ENCODE measurements around the gene HGFAC. TPM values are rescaled to one million over a fixed set of nuclear protein-coding genes. Genes with fewer than 3 reads are reported as not detected.

Gene HGFAC
- total and polyA plus RNA-seq, 2 donors: 0.46 to 0.48 TPM

DNA sequence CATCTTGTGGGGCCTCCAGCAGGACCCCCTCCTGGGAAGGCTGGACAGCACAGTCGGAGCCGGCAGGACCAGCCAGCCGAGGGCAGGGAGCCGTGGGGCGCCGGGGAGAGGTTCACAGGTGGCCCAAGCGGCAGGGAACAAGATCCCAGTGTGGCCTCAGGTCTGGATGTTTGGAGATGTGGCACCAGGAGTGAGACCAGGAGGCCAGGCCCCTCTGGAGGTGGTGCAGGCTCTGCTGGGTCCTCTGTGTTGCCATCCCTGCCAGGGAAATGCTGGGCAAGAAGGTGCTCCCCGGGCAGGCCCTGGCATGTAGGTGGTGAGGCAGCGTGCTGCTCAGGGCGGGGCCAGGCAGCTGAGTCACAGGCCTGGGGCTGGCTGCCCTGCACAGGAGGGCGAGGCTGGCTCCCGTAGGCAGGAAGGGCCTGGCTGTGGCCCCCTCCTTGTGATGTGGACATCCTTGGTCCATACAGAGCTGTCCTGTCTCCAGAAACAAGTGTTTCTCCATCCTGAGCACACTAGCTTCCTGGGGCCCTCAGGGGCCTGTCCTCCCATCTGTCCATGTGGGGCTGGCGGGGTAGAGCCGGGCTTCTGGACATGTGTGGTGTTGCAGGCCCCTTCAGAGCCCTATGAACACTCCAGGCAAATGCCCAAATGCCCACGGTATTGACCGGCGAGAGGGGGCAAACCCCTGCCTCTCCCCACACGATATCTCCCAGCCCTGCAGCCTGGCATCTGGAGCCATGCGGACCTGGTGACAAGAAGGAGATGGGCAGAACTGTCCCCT lies 4.8 kb upstream of the HGFAC start:
- peak overlapping the region; percentile 26 for H3K27ac ChIP-seq (ENCODE audit: low read depth)
- no peaks in the 10 kb centered on the region for H3K4me1 ChIP-seq (ENCODE audit: insufficient read depth)
- H3K36me3 ChIP-seq (ENCODE audit: insufficient read depth): no peaks in the 10 kb centered on the region
- DNase-seq (ENCODE audit: extremely low spot score): peak; percentile 58
- WGBS: 82% methylated on average over 19 of the region's 19 CpGs
- H3K4me3 ChIP-seq (ENCODE audit: low read depth, low read length): no peak overlapping the region

DNA sequence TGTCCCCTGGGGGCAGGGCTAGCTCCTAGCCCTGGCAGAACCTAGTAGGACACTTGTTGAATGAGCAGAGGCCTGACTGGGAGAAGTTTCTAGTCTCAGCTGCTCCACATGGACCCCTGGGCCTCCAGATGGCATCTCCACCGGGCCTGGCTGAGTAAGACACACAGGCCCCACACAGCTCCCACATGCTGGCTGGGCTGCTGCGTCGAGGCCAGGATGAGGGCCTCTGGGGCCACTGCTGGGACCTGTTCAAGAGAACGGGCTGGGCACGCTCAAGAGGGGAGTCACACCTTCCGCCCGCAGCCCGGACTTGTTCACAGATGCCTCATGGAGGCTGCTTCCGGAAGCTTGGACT lies 4.2 kb upstream of the HGFAC start:
- WGBS: 84% methylated on average over 9 of the region's 9 CpGs
- no peak for DNase-seq (ENCODE audit: extremely low spot score)
- Histone ChIP-seq H3K36me3 (ENCODE audit: insufficient read depth) (no peaks in the 10 kb centered on the region), H3K4me1 (ENCODE audit: insufficient read depth) (no peaks in the 10 kb centered on the region), H3K27ac (ENCODE audit: low read depth) (no peak overlapping the region), H3K4me3 (ENCODE audit: low read depth, low read length) (no peak overlapping the region)

- WGBS: 74% methylated on average over 28 of the region's 28 CpGs
These were observed 3.5 kb upstream of the HGFAC start for GRCh38 chr4:3437998-3438846.

GRCh38 chr4:3438847-3439180 lies 3.0 kb upstream of the HGFAC start:
- H3K4me3 ChIP-seq (ENCODE audit: low read depth, low read length): no peak overlapping the region
- no peaks in the 10 kb centered on the region for H3K36me3 ChIP-seq (ENCODE audit: insufficient read depth)
- 74% methylated on average over 10 of the region's 10 CpGs for WGBS
- no peak for DNase-seq (ENCODE audit: extremely low spot score)
- H3K27ac ChIP-seq (ENCODE audit: low read depth): no peak overlapping the region
- no peaks in the 10 kb centered on the region for H3K4me1 ChIP-seq (ENCODE audit: insufficient read depth)

More at GRCh38 chr4:3437998-3438846, 3.5 kb upstream of the HGFAC start:
- H3K4me1 ChIP-seq (ENCODE audit: insufficient read depth): no peaks in the 10 kb centered on the region
- no peaks in the 10 kb centered on the region for H3K36me3 ChIP-seq (ENCODE audit: insufficient read depth)
- no peak overlapping the region for H3K27ac ChIP-seq (ENCODE audit: low read depth)
- no peak overlapping the region for H3K4me3 ChIP-seq (ENCODE audit: low read depth, low read length)
- no peak for DNase-seq (ENCODE audit: extremely low spot score)

- 81% methylated on average over 16 of the region's 16 CpGs for WGBS
- no peak for DNase-seq (ENCODE audit: extremely low spot score)
- H3K36me3 ChIP-seq (ENCODE audit: insufficient read depth): no peaks in the 10 kb centered on the region
These were observed 2.4 kb upstream of the HGFAC start for GRCh38 chr4:3439391-3439790.

DNA sequence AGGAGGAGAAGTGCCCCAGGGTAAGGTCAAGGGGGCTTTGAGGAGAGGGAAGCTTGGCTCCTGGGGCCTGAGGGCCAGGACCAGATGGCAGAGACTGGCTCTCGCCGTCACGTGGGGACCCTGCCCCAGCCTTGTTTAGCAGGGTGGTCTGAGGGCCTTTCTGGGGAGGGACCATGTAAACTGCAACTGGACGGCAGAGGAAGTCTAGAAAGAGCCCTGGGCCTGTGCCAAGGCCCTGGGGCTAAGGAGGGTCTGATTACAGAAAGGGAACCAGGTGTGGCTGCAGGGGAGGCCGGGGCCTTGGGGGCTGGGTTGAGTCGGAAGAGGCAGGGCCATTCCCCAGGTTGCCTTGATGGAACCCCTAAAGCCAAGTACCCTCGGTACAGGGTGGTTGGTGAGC lies 1.8 kb upstream of the HGFAC start:
- DNase-seq (ENCODE audit: extremely low spot score): no peak
- Histone ChIP-seq H3K4me1 (ENCODE audit: insufficient read depth) (no peaks in the 10 kb centered on the region), H3K27ac (ENCODE audit: low read depth) (no peak overlapping the region), H3K36me3 (ENCODE audit: insufficient read depth) (no peaks in the 10 kb centered on the region), H3K4me3 (ENCODE audit: low read depth, low read length) (no peak overlapping the region)
- WGBS: 52% methylated on average over 7 of the region's 7 CpGs

More at GRCh38 chr4:3439391-3439790, 2.4 kb upstream of the HGFAC start:
- Histone ChIP-seq H3K27ac (ENCODE audit: low read depth) (no peak overlapping the region), H3K4me1 (ENCODE audit: insufficient read depth) (no peaks in the 10 kb centered on the region), H3K4me3 (ENCODE audit: low read depth, low read length) (no peak overlapping the region)

GRCh38 chr4:3440979-3441500 lies 728 bp upstream of the HGFAC start:
- Histone ChIP-seq H3K4me1 (ENCODE audit: insufficient read depth) (no peaks in the 10 kb centered on the region), H3K36me3 (ENCODE audit: insufficient read depth) (no peaks in the 10 kb centered on the region), H3K4me3 (ENCODE audit: low read depth, low read length) (no peak overlapping the region), H3K27ac (ENCODE audit: low read depth) (no peak overlapping the region)
- 68% methylated on average over 15 of the region's 15 CpGs for WGBS
- no peak for DNase-seq (ENCODE audit: extremely low spot score)

- Histone ChIP-seq H3K4me1 (ENCODE audit: insufficient read depth) (no peaks in the 10 kb centered on the region), H3K4me3 (ENCODE audit: low read depth, low read length) (no peak overlapping the region), H3K36me3 (ENCODE audit: insufficient read depth) (no peaks in the 10 kb centered on the region), H3K27ac (ENCODE audit: low read depth) (no peak overlapping the region)
- DNase-seq (ENCODE audit: extremely low spot score): no peak
- WGBS: 80% methylated on average over 14 of the region's 14 CpGs
These were observed 741 bp downstream of the HGFAC start for GRCh38 chr4:3442460-3442958.

GRCh38 chr4:3442959-3443749 lies 1.4 kb downstream of the HGFAC start:
- no peak for DNase-seq (ENCODE audit: extremely low spot score)
- WGBS: 45% methylated on average over 36 of the region's 36 CpGs
- Histone ChIP-seq H3K4me1 (ENCODE audit: insufficient read depth) (no peaks in the 10 kb centered on the region), H3K4me3 (ENCODE audit: low read depth, low read length) (no peak overlapping the region), H3K36me3 (ENCODE audit: insufficient read depth) (no peaks in the 10 kb centered on the region), H3K27ac (ENCODE audit: low read depth) (no peak overlapping the region)

DNA sequence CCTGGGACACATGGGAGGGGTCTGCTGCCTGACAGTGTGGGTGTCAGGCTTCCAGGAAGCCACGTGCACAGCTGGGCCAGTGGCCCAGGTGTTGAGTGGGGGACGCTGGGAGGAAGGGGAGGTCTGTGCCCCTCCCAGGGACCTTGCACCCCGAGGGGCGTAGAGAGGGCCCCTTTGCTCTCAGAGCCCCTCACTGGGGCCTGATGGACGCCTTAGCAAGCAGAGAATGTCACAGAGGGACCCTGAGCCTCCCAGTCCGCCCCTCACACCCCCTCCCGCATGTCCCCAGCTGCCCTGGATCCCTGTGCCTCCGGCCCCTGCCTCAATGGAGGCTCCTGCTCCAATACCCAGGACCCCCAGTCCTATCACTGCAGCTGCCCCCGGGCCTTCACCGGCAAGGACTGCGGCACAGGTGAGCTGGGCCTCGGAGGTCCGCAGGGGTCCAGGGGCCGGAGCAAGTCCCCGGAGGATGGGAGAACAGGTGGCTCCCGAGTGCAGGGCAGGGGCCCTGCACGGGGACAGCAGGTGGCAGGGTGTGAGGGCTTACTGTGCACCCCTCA lies 2.1 kb downstream of the HGFAC start:
- no peak for DNase-seq (ENCODE audit: extremely low spot score)
- Histone ChIP-seq H3K27ac (ENCODE audit: low read depth) (no peak overlapping the region), H3K4me3 (ENCODE audit: low read depth, low read length) (no peak overlapping the region), H3K4me1 (ENCODE audit: insufficient read depth) (no peaks in the 10 kb centered on the region), H3K36me3 (ENCODE audit: insufficient read depth) (no peaks in the 10 kb centered on the region)
- WGBS: 68% methylated on average over 17 of the region's 17 CpGs

- Histone ChIP-seq H3K27ac (ENCODE audit: low read depth) (no peak overlapping the region), H3K36me3 (ENCODE audit: insufficient read depth) (no peaks in the 10 kb centered on the region), H3K4me3 (ENCODE audit: low read depth, low read length) (no peak overlapping the region), H3K4me1 (ENCODE audit: insufficient read depth) (no peaks in the 10 kb centered on the region)
- DNase-seq (ENCODE audit: extremely low spot score): no peak
- 88% methylated on average over 56 of the region's 56 CpGs for WGBS
These were observed 2.8 kb downstream of the HGFAC start for GRCh38 chr4:3444351-3445110.

GRCh38 chr4:3445111-3445820 lies 3.5 kb downstream of the HGFAC start:
- H3K4me3 ChIP-seq (ENCODE audit: low read depth, low read length): no peak overlapping the region
- H3K4me1 ChIP-seq (ENCODE audit: insufficient read depth): no peaks in the 10 kb centered on the region
- 89% methylated on average over 34 of the region's 34 CpGs for WGBS
- no peak for DNase-seq (ENCODE audit: extremely low spot score)
- no peaks in the 10 kb centered on the region for H3K36me3 ChIP-seq (ENCODE audit: insufficient read depth)
- no peak overlapping the region for H3K27ac ChIP-seq (ENCODE audit: low read depth)

Data from urinary bladder (tissue), 4 donors.